PC-3 (cell line): ENCODE measurements around the gene AKR7A2.

Experiments
- EZH2 ChIP-seq: fragments of 300-600 bp; sonication (generic); IDR thresholded peaks from one replicate; pipeline ENCODE4 v1.6.1; 2017; ENCODE audit warnings: antibody characterized with exemption, mild to moderate bottlenecking, low read length; ENCODE audit not compliant: unreplicated experiment
- TF ChIP-seq, protein P1 (sequence below): fragments of 300-600 bp; sonication (generic); conservative IDR thresholded peaks from 2 replicates; pipeline ENCODE4 v1.5.1; 2017; ENCODE audit warnings: antibody characterized with exemption, low read depth, mild to moderate bottlenecking, low read length

GRCh38 chr1:19284881-19285280 is 27.1 kb downstream of the AKR7A2 start:
- TF ChIP-seq, protein P1, sequence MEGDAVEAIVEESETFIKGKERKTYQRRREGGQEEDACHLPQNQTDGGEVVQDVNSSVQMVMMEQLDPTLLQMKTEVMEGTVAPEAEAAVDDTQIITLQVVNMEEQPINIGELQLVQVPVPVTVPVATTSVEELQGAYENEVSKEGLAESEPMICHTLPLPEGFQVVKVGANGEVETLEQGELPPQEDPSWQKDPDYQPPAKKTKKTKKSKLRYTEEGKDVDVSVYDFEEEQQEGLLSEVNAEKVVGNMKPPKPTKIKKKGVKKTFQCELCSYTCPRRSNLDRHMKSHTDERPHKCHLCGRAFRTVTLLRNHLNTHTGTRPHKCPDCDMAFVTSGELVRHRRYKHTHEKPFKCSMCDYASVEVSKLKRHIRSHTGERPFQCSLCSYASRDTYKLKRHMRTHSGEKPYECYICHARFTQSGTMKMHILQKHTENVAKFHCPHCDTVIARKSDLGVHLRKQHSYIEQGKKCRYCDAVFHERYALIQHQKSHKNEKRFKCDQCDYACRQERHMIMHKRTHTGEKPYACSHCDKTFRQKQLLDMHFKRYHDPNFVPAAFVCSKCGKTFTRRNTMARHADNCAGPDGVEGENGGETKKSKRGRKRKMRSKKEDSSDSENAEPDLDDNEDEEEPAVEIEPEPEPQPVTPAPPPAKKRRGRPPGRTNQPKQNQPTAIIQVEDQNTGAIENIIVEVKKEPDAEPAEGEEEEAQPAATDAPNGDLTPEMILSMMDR: no peak
- no peak for TF ChIP-seq EZH2
